ENCODE data around the gene WDFY4. TPM values are rescaled to one million over a fixed set of nuclear protein-coding genes. Genes with fewer than 3 reads are reported as not detected.

WDFY4 gene
- total RNA-seq, 2 experiments from 2014 or later = 0.90 to 1.1 TPM

- no peaks in the 10 kb centered on the region for H3K9me3 Mint-ChIP-seq
- ChIA-PET POLR2A (no interaction called here), CTCF (interaction anchor here (1.2 kb wide), 1 partner anchor 243 kb away, joined by 3 read pairs; no protein-coding TSS in a partner anchor)
- H3K27ac Mint-ChIP-seq = no peak overlapping the region
- H3K4me1 Mint-ChIP-seq (ENCODE audit: low read depth) = no peaks in the 10 kb centered on the region
- intact Hi-C loops (cut with micrococcal nuclease) = no loop called here
- TF ChIP-seq CTCF (IDR thresholded peaks at IDR 0.05) = no peak
- DNase-seq = no peak
- ATAC-seq = no peak
- H3K36me3 Mint-ChIP-seq (ENCODE audit: low read depth) = no peaks in the 10 kb centered on the region
- H3K4me3 Mint-ChIP-seq = no peak overlapping the region
- H3K27me3 Mint-ChIP-seq = no peaks in the 10 kb centered on the region
Observed at GRCh38 chr10:48899781-48900180, 215.1 kb downstream of the WDFY4 start.

- CTCF ChIA-PET = interaction anchor here (1.2 kb wide), 1 partner anchor 244 kb away, joined by 3 read pairs; no protein-coding TSS in a partner anchor
- DNase-seq = no peak
- Mint-ChIP-seq H3K27ac (no peak overlapping the region), H3K4me3 (no peak overlapping the region), H3K4me1 (ENCODE audit: low read depth) (no peaks in the 10 kb centered on the region), H3K9me3 (no peaks in the 10 kb centered on the region), H3K36me3 (ENCODE audit: low read depth) (no peaks in the 10 kb centered on the region), H3K27me3 (no peaks in the 10 kb centered on the region)
- TF ChIP-seq CTCF (IDR thresholded peaks at IDR 0.05) = no peak
- intact Hi-C loops (cut with micrococcal nuclease) = no loop called here
- no peak for ATAC-seq
- POLR2A ChIA-PET = no interaction called here
Observed at GRCh38 chr10:48900371-48900801, 215.7 kb downstream of the WDFY4 start.

- Mint-ChIP-seq H3K4me1 (ENCODE audit: low read depth) (no peaks in the 10 kb centered on the region), H3K9me3 (no peaks in the 10 kb centered on the region), H3K36me3 (ENCODE audit: low read depth) (no peaks in the 10 kb centered on the region), H3K4me3 (no peak overlapping the region), H3K27ac (no peak overlapping the region), H3K27me3 (no peaks in the 10 kb centered on the region)
- ATAC-seq (no peak), DNase-seq (no peak)
- intact Hi-C loops (cut with micrococcal nuclease) = no loop called here
- TF ChIP-seq CTCF (IDR thresholded peaks at IDR 0.05) = no peak
- CTCF ChIA-PET = no interaction called here
- POLR2A ChIA-PET = no interaction called here
Observed at GRCh38 chr10:48901319-48901718, 216.6 kb downstream of the WDFY4 start.

- no peak for TF ChIP-seq CTCF (IDR thresholded peaks at IDR 0.05)
- Mint-ChIP-seq H3K27ac (no peak overlapping the region), H3K9me3 (no peaks in the 10 kb centered on the region), H3K27me3 (no peaks in the 10 kb centered on the region), H3K4me1 (ENCODE audit: low read depth) (no peaks in the 10 kb centered on the region), H3K36me3 (ENCODE audit: low read depth) (no peaks in the 10 kb centered on the region), H3K4me3 (no peak overlapping the region)
- ATAC-seq = no peak
- CTCF ChIA-PET = no interaction called here
- POLR2A ChIA-PET = no interaction called here
- no peak for DNase-seq
- intact Hi-C loops (cut with micrococcal nuclease) = no loop called here
Observed at GRCh38 chr10:48902096-48902495, 217.4 kb downstream of the WDFY4 start.

GRCh38 chr10:48903151-48903550 lies 218.5 kb downstream of the WDFY4 start:
- no peak for TF ChIP-seq CTCF (IDR thresholded peaks at IDR 0.05)
- H3K4me1 Mint-ChIP-seq (ENCODE audit: low read depth) = no peaks in the 10 kb centered on the region
- ATAC-seq (no peak), DNase-seq (no peak)
- no peaks in the 10 kb centered on the region for H3K9me3 Mint-ChIP-seq
- H3K27me3 Mint-ChIP-seq = no peaks in the 10 kb centered on the region
- no peak overlapping the region for H3K4me3 Mint-ChIP-seq
- ChIA-PET POLR2A (no interaction called here), CTCF (no interaction called here)
- H3K27ac Mint-ChIP-seq = no peak overlapping the region
- no peaks in the 10 kb centered on the region for H3K36me3 Mint-ChIP-seq (ENCODE audit: low read depth)
- intact Hi-C loops (cut with micrococcal nuclease) = no loop called here

Data from activated CD8-positive, alpha-beta T cell treated with anti-CD3 and anti-CD28 coated beads for 36 hours (primary cell).